Bronchial epithelial cell (primary cell): ENCODE measurements around the gene QSOX2. TPM values are rescaled to one million over a fixed set of nuclear protein-coding genes. Genes with fewer than 3 reads are reported as not detected.
"Not testable (repeated sequence)": the region's sequence is repeated elsewhere in the genome, so short reads cannot be mapped to it uniquely, and the experiment has no call there.

Experiments
- DNase-seq: peaks from one replicate; pipeline ENCODE4 v3.0.0-alpha.2; 2010; ENCODE audit warnings: low read depth
- FAIRE-seq: peaks from 2 replicates; lab custom pipeline; 2011; peaks lifted over from hg19 to GRCh38; lab: Jason Lieb, UNC
- H3K27me3 ChIP-seq: 2 replicates; pipeline ENCODE4 v1.5.1; 2011; ENCODE audit warnings: low read length; ENCODE audit not compliant: control insufficient read depth, insufficient read depth
- H3K36me3 ChIP-seq: 2 replicates; pipeline ENCODE4 v1.5.1; 2011; ENCODE audit warnings: low read length; ENCODE audit not compliant: control insufficient read depth, insufficient read depth
- H3K4me3 ChIP-seq: 2 replicates; pipeline ENCODE4 v1.5.1; 2011; ENCODE audit warnings: mild to moderate bottlenecking, low read depth, low read length, control low read depth
- CTCF ChIP-seq: IDR thresholded peaks from 2 replicates; pipeline ENCODE4 v1.5.1; 2011; ENCODE audit warnings: mild to moderate bottlenecking, moderate library complexity, low read length, control low read depth, inconsistent platforms; ENCODE audit not compliant: insufficient read depth, severe bottlenecking
- total RNA-seq: library from RNA; depleted of rRNA; stranded (reverse); fragments of >200 nt; gene quantifications from 2 replicates; pipeline ENCODE4 v1.2.1, GENCODE V29; 2014

The QSOX2 gene
- total RNA-seq, 1 donor from 2014 or later, result 12.1 TPM

DNA sequence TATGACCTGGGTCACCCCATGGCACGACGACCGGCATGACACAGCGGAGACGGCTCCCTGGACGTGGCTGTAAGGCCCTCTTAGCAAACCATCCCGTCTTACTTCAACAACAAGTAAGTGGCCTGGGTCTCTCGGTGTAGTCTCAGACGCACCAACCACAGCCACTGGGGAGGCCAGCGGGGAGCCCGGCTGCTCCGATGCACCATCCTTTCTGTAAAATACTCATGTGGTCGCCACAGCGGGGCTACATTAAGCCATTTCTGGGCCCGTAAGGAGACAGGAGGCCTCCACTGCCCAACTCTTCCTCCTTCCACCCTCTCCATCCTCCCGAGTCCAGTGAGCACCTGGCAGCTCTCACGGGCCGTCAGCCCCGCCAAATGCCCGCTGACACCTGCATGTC, 4.7 kb downstream of the QSOX2 start:
- H3K36me3 ChIP-seq, result peaks cover 4% of the 10 kb centered on the region
- DNase-seq, result no peak
- TF ChIP-seq CTCF, result no peak
- H3K4me3 ChIP-seq, result no peak overlapping the region
- FAIRE-seq, result no peak
- H3K27me3 ChIP-seq, result no peaks in the 10 kb centered on the region

GRCh38 chr9:136239983-136240330, 5.7 kb downstream of the QSOX2 start:
- no peak for TF ChIP-seq CTCF
- no peak overlapping the region for H3K4me3 ChIP-seq
- H3K36me3 ChIP-seq, result peaks cover 10% of the 10 kb centered on the region
- FAIRE-seq (no peak), DNase-seq (no peak)
- no peaks in the 10 kb centered on the region for H3K27me3 ChIP-seq

DNA sequence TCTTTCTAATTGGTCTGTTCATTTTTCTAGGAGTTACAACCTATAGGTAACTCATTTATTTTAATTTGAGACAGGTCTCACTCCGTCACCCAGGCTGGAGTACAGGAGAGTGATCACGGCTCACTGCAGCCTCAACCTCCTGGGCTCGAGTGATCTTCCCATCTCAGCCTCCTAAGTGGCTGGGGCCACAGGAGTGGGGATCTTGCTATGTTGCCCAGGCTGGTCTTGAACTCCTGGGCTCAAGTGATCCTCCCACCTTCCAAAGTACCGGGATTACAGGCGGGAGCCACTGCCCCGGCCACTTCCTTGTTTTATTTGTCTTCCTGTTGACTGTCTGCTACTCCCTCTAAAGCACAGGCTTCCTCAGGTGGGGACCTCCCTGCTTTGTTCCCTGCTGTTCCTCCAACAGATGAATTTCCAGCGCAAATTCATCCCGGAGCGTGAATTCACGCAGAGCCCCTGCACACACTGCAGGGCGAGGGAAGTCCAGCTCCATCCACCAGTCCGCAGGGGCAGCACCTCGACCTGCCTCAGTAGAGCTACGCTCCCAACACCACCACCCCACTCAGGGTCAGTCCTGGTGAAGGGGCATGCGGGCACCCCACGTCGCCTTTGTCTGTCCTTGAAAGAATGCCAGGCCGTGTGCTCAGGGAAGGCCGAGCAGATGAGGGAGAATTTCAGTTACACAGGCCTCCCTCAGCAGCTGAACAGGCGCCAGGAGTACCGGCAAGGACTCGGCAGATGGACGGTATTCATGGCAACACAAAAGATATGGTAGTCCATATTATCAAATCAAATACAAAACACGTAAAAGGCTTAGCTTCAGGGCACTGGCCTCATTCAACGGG, 6.3 kb downstream of the QSOX2 start:
- Histone ChIP-seq H3K27me3 (no peaks in the 10 kb centered on the region), H3K4me3 (no peak overlapping the region), H3K36me3 (peaks cover 11% of the 10 kb centered on the region)
- no peak for FAIRE-seq
- no peak for DNase-seq
- no peak for TF ChIP-seq CTCF

DNA sequence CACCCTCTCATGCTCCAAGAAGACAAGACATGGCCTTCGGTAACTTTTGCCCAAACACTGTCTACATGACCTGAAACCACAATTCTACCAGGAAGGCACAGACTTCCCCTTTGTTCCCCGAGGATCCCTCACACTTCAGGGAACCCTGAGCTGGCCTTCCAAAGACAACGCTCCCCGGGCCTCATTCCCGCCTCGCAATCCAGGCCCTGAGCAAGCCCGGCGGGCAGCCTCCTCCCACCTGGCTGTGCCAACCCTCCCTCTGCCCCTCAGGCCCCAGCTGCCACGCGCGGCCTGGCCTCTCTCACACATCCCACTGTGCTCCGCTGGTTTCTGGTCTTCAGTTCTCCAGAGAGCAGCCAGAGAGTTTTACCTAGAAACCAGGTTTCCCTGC, 7.3 kb downstream of the QSOX2 start:
- no peak overlapping the region for H3K4me3 ChIP-seq
- no peak for FAIRE-seq
- no peaks in the 10 kb centered on the region for H3K27me3 ChIP-seq
- no peak for TF ChIP-seq CTCF
- no peak for DNase-seq
- peaks cover 11% of the 10 kb centered on the region for H3K36me3 ChIP-seq

DNA sequence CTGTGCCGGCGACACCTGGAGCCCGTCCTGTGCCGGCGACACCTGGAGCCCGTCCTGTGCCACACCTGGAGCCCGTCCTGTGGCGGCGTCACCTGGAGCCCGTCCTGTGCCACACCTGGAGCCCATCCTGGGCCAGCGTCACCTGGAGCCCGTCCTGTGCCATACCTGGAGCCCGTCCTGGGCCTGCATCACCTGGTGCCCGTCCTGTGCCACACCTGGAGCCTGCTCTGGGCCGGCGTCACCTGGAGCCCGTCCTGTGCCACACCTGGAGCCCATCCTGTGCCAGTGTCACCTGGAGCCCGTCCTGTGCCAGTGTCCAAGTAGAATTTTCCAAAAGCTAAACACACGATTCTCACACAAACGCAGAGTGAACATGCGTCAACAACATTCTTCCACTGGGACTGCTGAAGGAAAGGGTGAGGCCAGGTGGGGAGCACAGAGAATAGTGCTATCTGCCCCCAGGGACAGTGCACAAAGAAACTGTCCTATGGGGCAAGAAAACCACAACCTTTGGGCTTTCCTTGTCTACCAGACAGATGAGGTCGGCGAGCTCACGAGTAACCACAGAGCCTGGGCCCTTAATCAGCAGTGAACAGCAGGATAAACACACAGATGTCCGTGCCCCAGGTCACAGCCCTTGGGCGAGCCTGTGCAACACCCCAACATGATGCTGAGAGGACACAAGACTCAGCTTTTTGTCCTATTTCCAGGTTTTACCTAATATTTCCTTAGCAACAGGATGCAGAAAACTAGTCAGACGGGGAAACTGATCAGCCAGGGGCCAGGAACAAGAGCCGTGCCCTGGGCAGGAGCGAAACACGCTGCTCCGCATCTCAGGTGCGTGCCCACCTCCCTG, 7.9 kb downstream of the QSOX2 start:
- TF ChIP-seq CTCF, result no peak
- FAIRE-seq, result no peak

GRCh38 chr9:136236471-136237410, 8.9 kb downstream of the QSOX2 start:
- not testable (repeated sequence) for H3K27me3 ChIP-seq, H3K4me3 ChIP-seq, DNase-seq, FAIRE-seq
- peaks cover 14% of the 10 kb centered on the region for H3K36me3 ChIP-seq

More for the DNA sequence above, 7.9 kb downstream of the QSOX2 start:
- Histone ChIP-seq H3K4me3 (no peak overlapping the region), H3K27me3 (no peaks in the 10 kb centered on the region), H3K36me3 (peaks cover 13% of the 10 kb centered on the region)
- DNase-seq, result no peak
